Mesodermal cell (in vitro differentiated cells): Measurements from ENCODE around the gene CXCL3.

Experiments used
- H3K27ac ChIP-seq: 2 replicates; pipeline ENCODE4 v1.7.0; 2013; ENCODE audit warnings: mild to moderate bottlenecking, low read depth, low read length, moderate library complexity; ENCODE audit not compliant: severe bottlenecking
- H3K36me3 ChIP-seq: 2 replicates; pipeline ENCODE4 v1.7.1; 2013; ENCODE audit warnings: mild to moderate bottlenecking, low read length, moderate library complexity; ENCODE audit not compliant: control insufficient read depth, insufficient read depth
- H3K4me1 ChIP-seq: one replicate; pipeline ENCODE4 v1.7.1; 2013; ENCODE audit warnings: mild to moderate bottlenecking, low read length; ENCODE audit not compliant: insufficient read depth, control insufficient read depth, poor library complexity, severe bottlenecking
- H3K4me3 ChIP-seq: 2 replicates; pipeline ENCODE4 v1.7.0; 2013; ENCODE audit warnings: low read length, control low read depth, mild to moderate bottlenecking; ENCODE audit not compliant: insufficient read depth, poor library complexity, severe bottlenecking; ENCODE audit errors: extremely low read depth
- H3K9me3 ChIP-seq: 2 replicates; pipeline ENCODE4 v1.7.1; 2013; ENCODE audit warnings: mild to moderate bottlenecking, low read length, moderate library complexity; ENCODE audit not compliant: control insufficient read depth
- WGBS, 2 experiments: methylation state at CpG; one replicate each; pipeline ENCODE4 v1.1.5; 2013; ENCODE audit warnings: missing lambda C conversion rate in 2 of 2; ENCODE audit not compliant: insufficient coverage in 2 of 2; 5-methylcytosine and 5-hydroxymethylcytosine counted together

CXCL3 gene

DNA sequence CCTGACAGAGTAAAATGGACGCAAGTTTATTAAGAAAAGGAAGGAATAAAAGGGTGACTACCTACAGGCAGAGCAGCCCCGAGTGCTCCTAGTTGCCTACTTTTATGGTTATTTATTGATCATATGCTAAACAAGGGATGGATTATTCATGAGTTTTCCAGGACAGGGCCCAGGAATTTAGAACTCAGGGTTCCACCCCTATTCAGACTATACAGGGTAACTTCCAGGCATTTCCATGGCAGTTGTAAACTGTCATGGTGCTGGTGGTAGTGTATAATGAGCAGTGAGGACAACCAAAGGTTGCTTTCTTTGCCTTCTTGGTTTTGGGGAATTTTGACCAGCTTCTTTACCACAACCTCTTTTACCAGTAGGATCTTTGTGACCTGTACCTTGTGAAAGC lies 27.7 kb upstream of the CXCL3 start:
- Histone ChIP-seq H3K4me3 (no peak overlapping the region), H3K9me3 (peaks cover 3% of the 10 kb centered on the region), H3K36me3 (no peaks in the 10 kb centered on the region), H3K4me1 (no peaks in the 10 kb centered on the region), H3K27ac (no peak overlapping the region)
- WGBS, 2 experiments, result 90 to 95% methylated on average over 2 of the region's 2 CpGs

DNA sequence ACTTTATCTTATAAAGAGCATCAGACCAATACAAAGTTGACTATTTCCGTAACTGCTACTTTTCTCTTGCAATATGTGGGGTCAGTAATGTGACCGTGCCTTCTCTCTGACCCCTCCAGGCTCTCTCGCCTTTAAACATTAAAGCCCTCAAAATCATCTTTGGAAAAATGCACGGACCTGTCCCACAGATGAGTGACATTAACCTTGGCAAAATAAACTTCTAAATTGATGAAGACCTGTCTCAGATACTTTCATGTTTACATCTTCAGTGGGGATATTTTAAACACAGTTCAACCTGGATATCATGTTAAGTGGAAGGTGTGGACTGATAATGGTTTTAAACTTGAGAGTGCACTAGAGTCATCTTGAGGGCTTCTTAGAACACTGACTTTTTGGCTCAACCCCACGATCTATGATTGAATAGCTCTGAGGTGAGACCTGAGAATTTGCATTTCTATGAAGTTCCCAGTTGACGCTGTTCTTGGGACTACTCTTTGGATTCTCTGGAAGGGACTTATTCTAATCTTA lies 26.7 kb upstream of the CXCL3 start:
- no peaks in the 10 kb centered on the region for H3K4me1 ChIP-seq
- 85 to 89% methylated on average over 4 of the region's 6 CpGs for WGBS, 2 experiments
- peaks cover 3% of the 10 kb centered on the region for H3K9me3 ChIP-seq
- H3K36me3 ChIP-seq, result no peaks in the 10 kb centered on the region
- no peak overlapping the region for H3K27ac ChIP-seq
- no peak overlapping the region for H3K4me3 ChIP-seq

DNA sequence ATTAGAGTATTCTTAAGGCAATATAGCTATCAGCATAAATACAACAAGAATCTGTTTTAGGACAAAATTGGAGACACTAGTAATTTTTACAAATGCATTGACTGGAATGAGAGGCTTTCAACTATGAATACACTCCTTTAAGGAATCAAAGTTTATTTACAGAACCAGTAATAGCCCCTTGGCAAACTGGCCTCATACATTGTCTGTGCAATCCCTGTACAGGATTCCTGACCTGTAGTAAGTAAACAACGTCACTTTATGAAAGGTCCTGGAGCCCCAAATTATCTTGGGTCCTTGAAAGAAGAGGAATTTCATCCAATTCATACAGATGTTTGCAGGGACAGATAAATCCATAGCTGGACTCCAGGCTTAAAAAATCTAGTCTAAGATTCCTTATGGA lies 25.4 kb upstream of the CXCL3 start:
- H3K36me3 ChIP-seq, result no peaks in the 10 kb centered on the region
- H3K27ac ChIP-seq, result no peak overlapping the region
- 100% methylated on average over 1 of the region's 1 CpG for WGBS, 2 experiments

DNA sequence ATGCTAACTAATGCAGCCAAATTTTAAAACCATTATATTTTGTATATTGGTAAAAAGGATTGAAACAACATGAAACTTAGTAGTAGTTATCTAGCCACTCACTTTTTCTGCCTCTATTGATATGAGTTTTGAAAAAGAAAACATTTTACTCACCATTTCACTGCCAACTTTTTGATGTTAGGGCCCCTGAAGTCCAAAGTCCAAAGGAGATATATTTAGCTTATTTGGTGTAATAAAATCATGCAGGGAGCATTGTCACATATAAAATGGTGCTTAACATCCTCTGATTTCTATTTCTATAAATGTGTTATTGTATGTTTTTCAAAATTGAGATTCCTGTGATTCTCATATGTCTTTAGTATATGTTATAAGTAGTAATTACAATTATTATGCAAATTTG lies 24.5 kb upstream of the CXCL3 start:
- H3K4me1 ChIP-seq, result no peaks in the 10 kb centered on the region
- no peak overlapping the region for H3K27ac ChIP-seq

More for the DNA sequence above, 25.4 kb upstream of the CXCL3 start:
- H3K9me3 ChIP-seq, result no peaks in the 10 kb centered on the region
- no peak overlapping the region for H3K4me3 ChIP-seq
- no peaks in the 10 kb centered on the region for H3K4me1 ChIP-seq

DNA sequence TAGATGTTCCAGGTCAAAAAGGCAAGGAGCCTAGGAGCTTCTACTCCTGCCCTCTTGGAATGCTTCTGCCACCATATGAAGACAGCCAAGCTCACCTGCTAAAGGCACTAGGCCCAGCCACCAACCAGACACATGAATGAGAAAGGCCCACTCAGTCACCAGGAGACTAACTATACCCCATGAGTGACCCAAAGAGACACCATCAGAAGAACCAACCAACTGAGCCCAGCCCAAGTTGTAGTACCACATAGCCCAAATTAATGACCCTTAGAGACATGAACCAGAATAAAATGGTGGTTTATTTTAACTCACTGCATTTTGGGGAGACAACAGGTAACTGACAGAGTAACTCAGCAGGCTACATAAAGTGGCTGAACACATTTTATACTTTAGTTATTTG lies 22.9 kb upstream of the CXCL3 start:
- no peak overlapping the region for H3K4me3 ChIP-seq
- H3K27ac ChIP-seq, result no peak overlapping the region
- H3K36me3 ChIP-seq, result no peaks in the 10 kb centered on the region
- H3K4me1 ChIP-seq, result no peaks in the 10 kb centered on the region
- H3K9me3 ChIP-seq, result no peaks in the 10 kb centered on the region

More for the DNA sequence above, 24.5 kb upstream of the CXCL3 start:
- H3K9me3 ChIP-seq, result no peaks in the 10 kb centered on the region
- H3K4me3 ChIP-seq, result no peak overlapping the region
- H3K36me3 ChIP-seq, result no peaks in the 10 kb centered on the region

DNA sequence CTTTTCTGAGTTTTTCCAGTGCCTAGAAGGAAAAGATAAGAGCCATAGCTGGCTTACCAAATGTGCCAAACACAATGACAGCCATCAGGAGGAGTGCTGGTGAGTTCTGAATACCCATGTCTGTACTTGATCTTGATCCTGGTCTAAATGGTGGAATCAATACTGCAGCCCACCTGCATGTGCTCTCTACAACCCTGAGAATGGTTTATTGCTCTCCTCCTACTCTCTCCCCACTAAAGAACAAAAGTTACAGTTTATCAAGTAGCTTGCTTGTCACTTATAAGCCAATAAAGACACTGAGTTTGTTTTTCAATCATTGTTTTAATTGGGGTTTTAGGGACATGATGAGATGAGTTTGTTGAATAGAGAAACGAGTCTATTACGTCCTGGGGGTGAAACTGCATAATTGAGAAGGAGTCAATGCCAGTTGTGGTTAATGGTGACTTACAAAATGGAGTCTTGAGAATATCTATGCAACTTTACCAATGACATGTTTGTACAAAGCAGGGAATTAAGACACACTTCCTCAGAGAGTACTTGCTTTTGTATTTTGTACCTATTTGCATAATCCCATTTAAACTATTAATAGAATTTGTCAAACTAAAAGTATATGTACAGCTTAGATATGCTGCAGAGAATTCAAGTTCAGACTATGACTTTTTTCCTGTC lies 20.8 kb upstream of the CXCL3 start:
- no peak overlapping the region for H3K4me3 ChIP-seq
- 67 to 87% methylated on average over 2 of the region's 2 CpGs for WGBS, 2 experiments
- no peak overlapping the region for H3K27ac ChIP-seq
- H3K4me1 ChIP-seq, result no peaks in the 10 kb centered on the region
- no peaks in the 10 kb centered on the region for H3K36me3 ChIP-seq
- H3K9me3 ChIP-seq, result no peaks in the 10 kb centered on the region

DNA sequence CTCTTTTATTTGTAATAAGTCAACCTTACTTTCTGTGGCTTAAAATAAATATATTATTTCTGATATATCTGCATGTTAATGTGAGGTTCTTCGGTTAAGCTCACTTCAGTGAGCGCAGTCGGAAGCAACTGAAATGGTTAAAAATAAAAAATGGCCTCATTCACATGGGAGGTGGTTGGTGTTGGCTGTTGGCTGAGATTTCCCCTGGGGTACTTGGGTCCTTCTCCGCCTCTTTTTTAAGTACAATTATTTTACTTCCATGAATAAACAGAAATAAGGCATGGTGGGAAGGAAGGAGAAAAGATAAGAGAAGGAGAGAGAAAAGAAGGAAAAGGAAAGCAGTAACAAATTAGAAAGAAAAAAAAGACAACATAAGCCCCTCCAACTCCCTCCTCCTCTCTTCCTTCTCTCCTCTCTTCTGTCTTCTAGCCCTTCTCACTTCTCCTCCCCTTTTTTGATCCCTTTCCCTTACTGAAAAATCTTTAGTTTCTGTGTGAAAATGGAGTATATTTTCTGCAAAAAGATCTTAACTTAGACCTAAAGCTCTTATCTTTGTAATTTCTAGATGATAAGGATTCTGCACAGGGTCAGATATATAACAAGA lies 19.7 kb upstream of the CXCL3 start:
- no CpG with 5 or more reads among the region's 4 CpGs for whole genome bisulfite sequencing, 2 experiments

DNA sequence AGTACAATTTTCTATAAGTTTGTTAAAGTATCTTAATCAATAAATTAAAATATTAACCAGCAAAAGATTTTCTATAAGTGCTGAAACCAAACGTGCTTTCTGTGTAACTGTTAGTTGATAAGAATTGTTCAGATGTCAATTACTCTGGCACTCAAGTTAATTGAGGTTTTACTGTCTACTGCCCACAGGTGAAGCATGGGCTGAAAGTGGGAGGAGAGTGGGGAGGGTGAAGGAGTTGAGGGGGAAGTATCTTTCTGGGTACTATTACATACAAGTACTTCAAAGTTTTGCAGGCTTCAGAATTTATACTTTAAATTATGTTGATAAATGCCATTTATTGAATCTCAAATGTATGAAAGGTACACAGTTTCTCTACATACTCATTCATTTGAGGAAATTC lies 19.1 kb upstream of the CXCL3 start:
- Histone ChIP-seq H3K9me3 (no peaks in the 10 kb centered on the region), H3K36me3 (no peaks in the 10 kb centered on the region), H3K27ac (no peak overlapping the region), H3K4me3 (no peak overlapping the region), H3K4me1 (no peaks in the 10 kb centered on the region)
- WGBS, 2 experiments, result 100% methylated on average over 1 of the region's 1 CpG; no CpG with 5 or more reads in 1 of the 2 experiments

More for the DNA sequence above, 19.7 kb upstream of the CXCL3 start:
- Histone ChIP-seq H3K36me3 (no peaks in the 10 kb centered on the region), H3K4me1 (no peaks in the 10 kb centered on the region), H3K9me3 (no peaks in the 10 kb centered on the region), H3K27ac (no peak overlapping the region), H3K4me3 (no peak overlapping the region)

DNA sequence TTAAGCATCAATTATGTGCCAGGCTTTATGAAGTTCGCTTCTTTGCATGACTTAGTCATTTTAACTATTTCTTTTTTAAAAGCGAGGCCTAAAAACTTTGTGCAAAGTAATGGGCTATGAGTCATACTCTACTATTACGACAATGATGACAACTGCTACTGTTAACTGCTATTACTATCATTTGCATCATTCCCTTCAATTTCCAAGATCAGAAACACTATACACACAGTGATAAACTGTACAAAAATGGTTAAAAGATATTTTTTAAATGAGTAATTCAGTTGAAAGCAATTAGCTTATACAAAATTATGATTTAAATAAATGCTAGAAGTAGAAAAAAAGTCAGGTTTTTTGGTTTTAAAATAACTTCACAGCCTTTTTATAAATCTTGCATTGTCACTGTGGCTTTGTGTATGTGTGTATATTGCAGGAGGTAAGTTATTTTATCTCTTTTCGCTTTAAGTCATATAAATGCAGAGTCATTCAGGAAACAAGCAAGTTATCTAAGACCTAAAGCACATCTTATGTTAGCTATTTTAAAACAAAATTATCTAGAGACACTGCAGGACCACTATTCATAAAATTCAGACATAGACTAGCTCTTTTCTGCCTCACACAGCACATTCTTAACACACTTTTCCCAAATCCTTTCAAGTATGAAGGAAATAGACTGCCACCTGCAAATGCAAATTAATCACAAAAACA lies 18.5 kb upstream of the CXCL3 start:
- H3K36me3 ChIP-seq, result no peaks in the 10 kb centered on the region
- peak overlapping the region; percentile 6 for H3K27ac ChIP-seq
- no peaks in the 10 kb centered on the region for H3K4me1 ChIP-seq
- H3K4me3 ChIP-seq, result no peak overlapping the region
- WGBS, 2 experiments, result 83 to 100% methylated on average over 1 to 2 of the region's 4 CpGs
- H3K9me3 ChIP-seq, result no peaks in the 10 kb centered on the region

DNA sequence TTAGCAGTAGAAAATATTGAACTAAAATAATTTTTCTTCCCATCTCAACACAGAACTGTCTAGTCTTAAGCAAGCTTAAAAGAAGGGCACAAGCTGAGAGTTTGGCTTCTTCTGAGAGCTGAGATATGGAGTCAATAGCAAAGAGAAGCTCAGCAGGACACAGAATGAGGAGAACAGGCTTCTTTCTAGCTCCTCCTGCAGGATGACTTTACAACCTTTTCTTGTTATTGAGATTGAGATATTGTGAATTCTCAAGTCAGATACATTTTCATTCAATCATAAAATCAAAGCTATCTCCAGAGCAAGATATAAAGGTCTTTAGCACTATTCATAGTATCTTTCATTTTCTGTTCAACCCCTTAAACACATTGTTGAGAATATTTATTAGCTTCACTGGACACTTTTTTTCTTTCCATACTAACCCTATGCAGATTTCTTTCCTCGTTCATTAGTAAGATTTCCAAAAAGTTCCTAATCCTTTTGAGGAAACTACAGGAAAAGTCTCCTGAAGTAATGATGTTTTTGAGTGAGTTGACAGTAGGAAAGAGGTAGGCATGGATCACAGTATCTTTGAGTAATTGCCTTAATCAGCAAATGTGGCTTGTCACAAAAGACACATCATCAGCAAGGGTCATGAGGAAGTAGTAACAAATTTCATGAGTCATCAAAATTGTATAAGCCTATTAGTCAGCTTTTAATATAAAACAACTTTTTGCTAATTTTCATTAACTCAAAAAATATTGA lies 17.8 kb upstream of the CXCL3 start:
- Histone ChIP-seq H3K9me3 (no peaks in the 10 kb centered on the region), H3K4me1 (no peaks in the 10 kb centered on the region), H3K4me3 (no peak overlapping the region), H3K27ac (peak overlapping the region; percentile 36), H3K36me3 (no peaks in the 10 kb centered on the region)
- no CpG with 5 or more reads among the region's 1 CpG for WGBS, 2 experiments
